Muscle of leg (tissue), 11 donors: ENCODE measurements around the gene KCNJ4. TPM values are rescaled to one million over a fixed set of nuclear protein-coding genes. Genes with fewer than 3 reads are reported as not detected.

Experiments used
- DNase-seq: peaks from one replicate; pipeline ENCODE4 v3.0.0; 2013
- H3K27ac ChIP-seq: one replicate; pipeline ENCODE4 v1.5.1; 2013; ENCODE audit warnings: mild to moderate bottlenecking, low read length, control low read depth
- H3K27me3 ChIP-seq: one replicate; pipeline ENCODE4 v1.6.1; 2013; ENCODE audit warnings: low read length; ENCODE audit not compliant: control insufficient read depth, insufficient read depth
- H3K36me3 ChIP-seq: one replicate; pipeline ENCODE4 v1.6.1; 2013; ENCODE audit warnings: low read length; ENCODE audit not compliant: control insufficient read depth, insufficient read depth
- H3K4me1 ChIP-seq: one replicate; pipeline ENCODE4 v1.6.1; 2013; ENCODE audit warnings: low read length; ENCODE audit not compliant: control insufficient read depth, insufficient read depth
- H3K4me3 ChIP-seq: one replicate; pipeline ENCODE4 v1.5.1; 2013; ENCODE audit warnings: low read length, control low read depth
- H3K9me3 ChIP-seq: replicated peaks from 2 replicates; pipeline ENCODE4 v1.6.1; 2013; ENCODE audit warnings: low read depth, low read length; ENCODE audit not compliant: control insufficient read depth
- WGBS: methylation state at CpG from one replicate; pipeline ENCODE4 v1.1.5; 2013; ENCODE audit warnings: missing lambda C conversion rate; ENCODE audit not compliant: insufficient coverage; 5-methylcytosine and 5-hydroxymethylcytosine counted together
- polyA plus RNA-seq, 8 donors: library from polyadenylated mRNA; unstranded; fragments of 120-200 nt; gene quantifications; one replicate each; pipeline versions ENCODE4 v1.2.1 to v1.2.3, GENCODE V29; 2013; ENCODE audit warnings: inconsistent platforms in 1 of 8, low replicate concordance in 1 of 8; ENCODE audit not compliant: insufficient read length in 8 of 8, insufficient read depth in 1 of 8
- total RNA-seq: library from RNA; stranded (reverse); fragments of 120-200 nt; gene quantifications from one replicate; pipeline ENCODE4 v1.2.4, GENCODE V29; 2013

The KCNJ4 gene
- total and polyA plus RNA-seq, 9 donors: 0.27 to 0.80 (median 0.37) TPM

DNA sequence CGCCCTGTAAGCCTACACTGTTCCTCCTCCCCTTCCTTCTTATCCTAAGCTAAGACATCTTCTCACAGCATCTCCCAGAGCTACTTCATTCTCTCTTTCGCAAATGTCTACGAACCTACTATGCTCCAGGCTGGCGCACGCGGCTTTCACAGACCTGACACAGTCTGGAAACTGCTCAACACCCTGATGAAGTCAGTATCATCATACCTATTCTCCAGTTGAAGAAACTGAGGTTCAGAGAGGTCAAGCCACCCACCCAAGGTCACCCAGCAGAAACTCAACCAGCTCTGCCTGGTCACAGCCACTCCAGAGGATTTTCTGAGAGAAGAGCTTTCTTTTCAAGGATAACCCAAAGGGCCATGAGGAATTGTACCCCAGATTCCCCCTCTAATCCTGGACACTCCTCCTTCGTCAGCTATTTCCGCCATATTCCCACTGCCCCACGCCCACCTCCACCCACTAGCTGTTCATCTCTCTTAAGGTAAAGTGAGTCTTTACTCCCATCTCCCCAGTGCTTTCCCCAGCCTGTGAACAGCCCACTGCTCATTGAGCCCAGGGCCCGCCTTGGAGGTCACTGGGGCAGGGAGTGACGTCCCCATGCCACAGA lies 1.8 kb downstream of the KCNJ4 start:
- Histone ChIP-seq H3K27me3 (peaks cover 77% of the 10 kb centered on the region), H3K4me1 (peaks cover 39% of the 10 kb centered on the region), H3K9me3 (no peaks in the 10 kb centered on the region), H3K36me3 (no peaks in the 10 kb centered on the region), H3K27ac (no peak overlapping the region), H3K4me3 (no peak overlapping the region)
- WGBS: 78% methylated on average over 10 of the region's 11 CpGs
- no peak for DNase-seq

DNA sequence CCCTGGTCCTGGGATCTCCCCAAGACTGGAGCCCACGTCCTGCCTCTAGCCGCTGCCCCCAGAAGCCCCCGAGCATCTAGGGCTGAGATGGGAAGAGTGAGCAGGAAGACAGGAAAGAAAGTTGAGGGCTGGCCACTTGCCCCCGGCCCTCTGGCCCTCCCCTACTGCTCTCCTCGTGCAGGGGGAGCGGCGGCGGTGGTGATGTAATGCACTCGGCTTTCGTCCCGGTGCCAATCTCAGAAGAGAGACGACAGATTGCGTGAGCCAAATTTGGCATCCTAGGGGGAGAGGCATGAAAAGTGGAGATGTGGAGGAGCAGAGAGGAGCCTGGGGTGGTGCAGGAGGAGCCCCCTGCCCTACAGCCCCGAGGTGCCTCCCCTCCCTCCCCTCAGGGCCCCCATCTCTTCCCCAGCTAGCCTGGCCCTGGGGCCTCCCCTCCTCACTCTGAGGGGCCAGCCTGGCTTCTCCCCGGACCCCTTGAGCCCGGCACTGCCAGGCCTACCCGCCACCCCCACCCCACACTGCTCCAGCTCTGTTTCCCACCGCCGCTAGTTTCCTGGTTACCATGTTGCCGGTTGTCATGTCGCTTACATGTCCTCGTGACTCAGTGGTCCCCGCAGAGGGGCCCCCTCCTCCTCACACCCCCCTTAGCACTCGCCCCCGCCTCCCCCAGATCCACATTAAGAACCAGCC lies 2.5 kb downstream of the KCNJ4 start:
- Histone ChIP-seq H3K27me3 (peaks cover 72% of the 10 kb centered on the region), H3K27ac (no peak overlapping the region), H3K36me3 (no peaks in the 10 kb centered on the region), H3K9me3 (no peaks in the 10 kb centered on the region), H3K4me1 (peaks cover 39% of the 10 kb centered on the region), H3K4me3 (no peak overlapping the region)
- 29% methylated on average over 12 of the region's 25 CpGs for WGBS
- peak; percentile 42 for DNase-seq

DNA sequence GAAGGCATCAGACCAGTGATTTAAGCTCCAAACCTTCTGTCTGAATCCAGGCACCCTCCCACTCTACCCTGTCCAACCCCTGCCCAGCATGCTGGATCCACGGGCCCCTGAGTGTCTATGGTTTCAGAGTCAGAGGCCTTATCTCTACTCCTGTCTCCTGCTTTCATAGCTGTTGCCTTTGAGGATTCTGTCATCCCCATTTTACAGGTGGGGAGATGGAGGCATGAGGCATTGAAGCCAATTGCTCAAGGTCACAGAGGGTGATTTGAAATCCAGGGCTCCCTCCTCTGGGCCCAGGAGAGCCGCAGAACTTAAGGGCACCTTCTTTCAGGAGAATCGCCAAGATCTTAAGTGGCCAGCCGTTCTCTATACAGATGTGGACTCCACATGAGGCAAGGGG lies 3.1 kb downstream of the KCNJ4 start:
- no peaks in the 10 kb centered on the region for H3K36me3 ChIP-seq
- no peak overlapping the region for H3K27ac ChIP-seq
- no peak for DNase-seq
- peaks cover 70% of the 10 kb centered on the region for H3K27me3 ChIP-seq
- H3K4me1 ChIP-seq: peaks cover 39% of the 10 kb centered on the region
- no peak overlapping the region for H3K4me3 ChIP-seq
- no peaks in the 10 kb centered on the region for H3K9me3 ChIP-seq
- WGBS: 65% methylated on average over 3 of the region's 4 CpGs

DNA sequence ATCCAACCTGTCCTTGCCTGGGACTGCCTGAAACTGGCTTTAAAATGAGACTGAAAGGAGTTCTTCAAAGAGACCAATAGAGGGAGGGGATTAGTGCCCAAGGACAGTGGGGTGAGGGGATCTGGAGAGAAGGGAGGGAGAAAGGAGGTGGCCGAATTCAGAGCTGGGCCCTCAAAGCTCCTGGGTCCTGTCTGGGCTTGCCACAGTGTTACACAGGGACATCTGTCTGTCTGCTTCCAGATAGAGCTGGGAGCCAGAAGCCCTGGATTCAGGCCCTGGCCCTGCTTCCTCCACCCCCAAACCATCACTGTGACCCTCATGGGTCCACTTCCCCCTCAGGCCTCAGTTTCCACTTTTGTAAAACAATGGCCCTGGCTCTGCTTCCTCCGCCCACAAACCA lies 3.6 kb downstream of the KCNJ4 start:
- no peak for DNase-seq
- H3K9me3 ChIP-seq: no peaks in the 10 kb centered on the region
- H3K27me3 ChIP-seq: peaks cover 65% of the 10 kb centered on the region
- 66% methylated on average over 2 of the region's 2 CpGs for WGBS
- H3K36me3 ChIP-seq: no peaks in the 10 kb centered on the region
- no peak overlapping the region for H3K4me3 ChIP-seq
- no peak overlapping the region for H3K27ac ChIP-seq
- peaks cover 39% of the 10 kb centered on the region for H3K4me1 ChIP-seq

DNA sequence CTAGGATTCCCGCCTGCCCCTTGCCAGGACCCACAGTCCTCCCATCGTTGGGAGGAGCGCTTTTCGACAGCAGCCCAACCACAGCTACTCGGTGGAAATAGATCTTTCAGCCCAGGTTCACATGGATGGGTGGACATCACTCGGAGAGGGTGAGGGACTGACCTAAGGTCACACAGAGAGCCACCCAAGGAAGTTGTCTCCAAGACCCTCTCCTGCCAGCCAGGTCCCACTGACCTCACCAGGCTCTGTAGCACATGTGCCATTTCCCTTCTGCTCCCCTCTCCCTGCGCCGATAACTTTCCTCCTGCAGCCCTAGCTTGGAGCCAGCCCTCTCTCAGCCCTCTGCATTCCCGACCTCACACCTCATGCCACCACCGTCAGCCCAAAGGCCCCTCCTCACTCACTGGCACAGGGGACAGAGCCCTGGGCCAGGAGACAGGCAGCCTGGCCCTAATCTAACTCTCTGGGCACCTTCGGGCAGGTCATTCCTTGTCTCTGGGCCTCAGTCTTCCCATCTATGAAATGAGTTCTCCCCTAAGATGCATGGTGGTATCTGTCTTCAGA lies 4.7 kb downstream of the KCNJ4 start:
- H3K36me3 ChIP-seq: no peaks in the 10 kb centered on the region
- 39% methylated on average over 9 of the region's 11 CpGs for WGBS
- H3K4me3 ChIP-seq: no peak overlapping the region
- H3K27me3 ChIP-seq: peaks cover 63% of the 10 kb centered on the region
- DNase-seq: no peak
- H3K4me1 ChIP-seq: peaks cover 38% of the 10 kb centered on the region
- H3K27ac ChIP-seq: no peak overlapping the region
- H3K9me3 ChIP-seq: no peaks in the 10 kb centered on the region

DNA sequence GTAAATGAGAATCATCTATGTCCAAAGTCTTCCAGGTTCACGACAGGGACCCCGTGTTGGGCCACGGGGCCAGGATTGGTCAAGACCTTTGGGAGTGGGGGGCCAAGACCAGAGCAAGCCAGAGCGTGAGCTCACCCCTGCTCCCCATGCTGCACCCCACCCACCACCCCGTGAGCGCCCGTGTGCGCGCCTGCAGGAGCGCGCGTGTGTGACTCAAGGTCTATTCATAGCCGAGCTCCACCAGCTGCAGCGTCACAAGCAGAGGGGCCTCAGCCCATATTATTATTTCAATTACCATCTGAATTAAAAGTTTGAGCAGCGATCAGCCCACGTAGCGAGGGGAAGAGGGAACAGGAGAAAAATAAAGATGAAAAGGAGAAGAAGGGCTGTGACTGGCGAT lies 5.2 kb downstream of the KCNJ4 start:
- no peaks in the 10 kb centered on the region for H3K9me3 ChIP-seq
- no peak overlapping the region for H3K4me3 ChIP-seq
- DNase-seq: no peak
- H3K27me3 ChIP-seq: peaks cover 67% of the 10 kb centered on the region
- no peak overlapping the region for H3K27ac ChIP-seq
- H3K4me1 ChIP-seq: peaks cover 38% of the 10 kb centered on the region
- no peaks in the 10 kb centered on the region for H3K36me3 ChIP-seq
- WGBS: 70% methylated on average over 4 of the region's 18 CpGs

DNA sequence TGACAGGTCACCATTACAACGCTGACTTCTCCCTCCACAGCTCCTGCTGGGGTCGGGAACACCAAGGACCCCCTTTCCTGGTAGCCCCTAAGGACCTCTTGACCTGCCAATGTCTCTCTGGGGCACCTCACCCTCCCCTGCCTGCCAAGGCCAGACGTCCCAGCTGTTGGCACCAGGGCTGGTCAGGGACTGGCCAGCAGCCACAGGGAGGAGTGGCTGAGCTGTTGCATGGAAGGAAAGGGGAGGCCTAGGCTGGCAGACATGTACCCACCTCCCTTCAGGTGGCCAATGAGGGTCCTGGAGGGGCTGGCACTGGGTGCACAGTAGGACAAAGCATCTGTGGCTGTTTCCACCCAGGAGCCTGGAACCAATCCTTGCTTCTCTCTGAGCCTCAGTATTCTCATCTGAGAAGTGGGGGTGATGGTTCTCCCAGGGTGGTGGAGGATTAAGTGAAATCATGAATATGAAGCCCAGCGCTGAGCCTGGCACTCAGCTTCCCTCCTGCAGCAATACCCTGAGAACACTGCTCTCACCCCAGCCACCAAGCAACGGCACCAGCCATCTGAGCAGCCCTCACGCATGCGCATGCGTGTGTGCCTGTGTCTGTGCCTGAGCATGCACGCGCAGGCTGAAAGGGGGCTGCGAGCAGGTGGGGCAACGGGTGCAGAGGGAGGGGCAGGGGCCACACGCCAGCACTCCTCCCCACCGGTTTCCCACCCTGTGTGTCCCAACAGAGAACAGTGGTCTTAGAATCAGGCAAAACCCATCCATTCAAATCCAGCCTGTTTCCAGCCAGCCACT lies 5.9 kb downstream of the KCNJ4 start:
- Histone ChIP-seq H3K4me3 (no peak overlapping the region), H3K27ac (no peak overlapping the region), H3K36me3 (no peaks in the 10 kb centered on the region), H3K9me3 (no peaks in the 10 kb centered on the region), H3K27me3 (peaks cover 68% of the 10 kb centered on the region), H3K4me1 (peaks cover 33% of the 10 kb centered on the region)
- 71% methylated on average over 12 of the region's 14 CpGs for WGBS
- DNase-seq: no peak

DNA sequence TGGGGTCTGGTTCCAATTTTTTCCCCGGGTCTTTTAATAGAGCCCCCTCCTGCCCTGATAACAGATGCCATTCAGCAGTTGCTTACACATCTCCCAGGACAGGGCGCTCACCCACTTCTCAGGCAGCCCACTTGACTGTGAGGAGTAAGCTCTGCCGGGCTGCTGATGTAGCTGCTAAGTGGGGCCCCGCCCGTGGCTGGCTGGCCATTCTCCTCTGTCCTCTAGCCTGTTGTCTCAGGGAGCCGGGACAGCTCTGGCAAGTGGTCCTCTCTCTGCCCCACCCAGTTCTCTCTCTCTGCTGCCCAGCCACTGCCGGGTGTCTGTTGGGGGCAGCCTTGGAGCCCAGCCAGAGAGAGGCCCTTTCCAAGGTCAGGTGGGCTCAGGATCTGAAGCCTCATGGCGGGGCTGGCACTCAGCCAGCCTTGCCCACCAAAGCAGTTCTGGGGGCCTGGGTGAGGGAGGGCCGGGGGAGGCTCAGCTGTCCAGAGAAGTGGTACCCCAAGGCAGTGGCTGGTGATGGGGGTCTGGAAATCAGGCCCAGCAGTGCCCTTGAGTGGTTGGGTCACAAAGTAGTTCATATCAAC lies 8.9 kb downstream of the KCNJ4 start:
- 36% methylated on average over 8 of the region's 9 CpGs for WGBS
- peaks cover 56% of the 10 kb centered on the region for H3K27me3 ChIP-seq

DNA sequence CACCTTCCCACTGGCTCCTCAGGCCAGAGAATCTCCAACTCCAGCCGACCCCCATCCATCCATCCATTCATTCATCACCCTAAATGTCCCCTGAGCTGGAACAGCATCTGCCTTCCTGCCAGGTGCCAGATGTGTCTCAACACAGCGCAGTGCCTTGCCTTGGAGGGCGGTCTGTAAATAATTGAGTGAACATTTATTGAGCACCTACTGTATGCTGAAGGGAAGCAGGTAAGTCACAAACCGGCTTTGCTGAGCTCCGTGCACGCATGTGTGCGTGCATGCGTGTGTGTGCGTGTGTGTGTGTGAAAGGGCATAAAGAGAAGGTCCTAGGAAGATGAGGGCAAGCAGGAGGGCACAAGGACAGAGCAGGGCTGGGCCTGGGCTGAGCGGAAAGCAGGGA lies 10.2 kb downstream of the KCNJ4 start:
- 80% methylated on average over 10 of the region's 10 CpGs for WGBS
- peaks cover 14% of the 10 kb centered on the region for H3K4me1 ChIP-seq
- H3K27ac ChIP-seq: no peak overlapping the region
- no peaks in the 10 kb centered on the region for H3K36me3 ChIP-seq
- H3K27me3 ChIP-seq: peaks cover 51% of the 10 kb centered on the region
- H3K4me3 ChIP-seq: no peak overlapping the region
- no peak for DNase-seq
- H3K9me3 ChIP-seq: no peaks in the 10 kb centered on the region

More for the DNA sequence above, 8.9 kb downstream of the KCNJ4 start:
- no peaks in the 10 kb centered on the region for H3K9me3 ChIP-seq
- DNase-seq: no peak
- no peaks in the 10 kb centered on the region for H3K36me3 ChIP-seq
- peaks cover 21% of the 10 kb centered on the region for H3K4me1 ChIP-seq
- no peak overlapping the region for H3K4me3 ChIP-seq
- no peak overlapping the region for H3K27ac ChIP-seq
